ENCODE results near the gene CEACAM16. TPM values are rescaled to one million over a fixed set of nuclear protein-coding genes. Genes with fewer than 3 reads are reported as not detected.

CEACAM16 gene
- total RNA-seq, 4 donors from 2014 or later, result not detected

GRCh38 chr19:44749292-44749691 lies 50.3 kb downstream of the CEACAM16 start:
- no peaks in the 10 kb centered on the region for H3K9me3 ChIP-seq
- intact Hi-C loops (cut with DNase I; ENCODE audit: low total_unique reads) (loop anchor here (5.0 to 10.0 kb wide), 3 partner anchors 206 to 1018 kb away; partner anchors contain the start of genes CLPTM1, PPP1R37 and SIX5), in situ Hi-C loops (cut with MboI; ENCODE audit: low sequenced_read_pairs in 4 of 4) (no loop called here)
- ATAC-seq (no peak), DNase-seq (no peak)
- TF ChIP-seq CTCF (IDR thresholded peaks at IDR 0.05 in 4 of 5, conservative IDR thresholded peaks at IDR 0.05 in 1 of 5), result no peak
- TF ChIP-seq POLR2A (IDR thresholded peaks at IDR 0.05), result no peak
- peaks cover 47 to 59% of the 10 kb centered on the region in 2 donors for H3K4me1 ChIP-seq
- peak overlapping the region; percentile 61 to 87 (median 72) for H3K4me3 ChIP-seq
- H3K27ac ChIP-seq, result peak overlapping the region; percentile 91 to 97 (median 95)
- H3K36me3 ChIP-seq, result peaks cover 0 to 16% of the 10 kb centered on the region in 2 donors
- H3K27me3 ChIP-seq, result no peaks in the 10 kb centered on the region

- in situ Hi-C loops (cut with MboI; ENCODE audit: low sequenced_read_pairs in 4 of 4) (no loop called here), intact Hi-C loops (cut with DNase I; ENCODE audit: low total_unique reads) (loop anchor here (5.0 to 10.0 kb wide), 3 partner anchors 205 to 1017 kb away; partner anchors contain the start of genes CLPTM1, PPP1R37 and SIX5)
- H3K36me3 ChIP-seq, result peaks cover 0 to 16% of the 10 kb centered on the region in 2 donors
- H3K27me3 ChIP-seq, result no peaks in the 10 kb centered on the region
- DNase-seq, result no peak
- H3K27ac ChIP-seq, result peak overlapping the region; percentile 91 to 97 (median 95)
- peaks cover 50 to 58% of the 10 kb centered on the region in 2 donors for H3K4me1 ChIP-seq
- TF ChIP-seq CTCF (IDR thresholded peaks at IDR 0.05 in 4 of 5, conservative IDR thresholded peaks at IDR 0.05 in 1 of 5) (no peak), POLR2A (IDR thresholded peaks at IDR 0.05) (no peak)
- peak overlapping the region; percentile 61 to 87 (median 72) for H3K4me3 ChIP-seq
- H3K9me3 ChIP-seq, result no peaks in the 10 kb centered on the region
- no peak for ATAC-seq
Measured at GRCh38 chr19:44749994-44750393, 51.0 kb downstream of the CEACAM16 start.

GRCh38 chr19:44752123-44752815 lies 53.3 kb downstream of the CEACAM16 start:
- Histone ChIP-seq H3K27ac (peak overlapping the region in 3 of 4 donors; percentile 91 to 96 (median 92)), H3K4me1 (peaks cover 64 to 66% of the 10 kb centered on the region in 2 donors), H3K4me3 (peak overlapping the region in 3 of 4 donors; percentile 48 to 67 (median 54)), H3K36me3 (peaks cover 0 to 16% of the 10 kb centered on the region in 2 donors), H3K9me3 (no peaks in the 10 kb centered on the region), H3K27me3 (no peaks in the 10 kb centered on the region)
- intact Hi-C loops (cut with DNase I; ENCODE audit: low total_unique reads) (no loop called here), in situ Hi-C loops (cut with MboI; ENCODE audit: low sequenced_read_pairs in 4 of 4) (no loop called here)
- ATAC-seq, result no peak
- TF ChIP-seq CTCF (IDR thresholded peaks at IDR 0.05 in 4 of 5, conservative IDR thresholded peaks at IDR 0.05 in 1 of 5) (no peak), POLR2A (IDR thresholded peaks at IDR 0.05) (no peak)
- DNase-seq, result no peak

GRCh38 chr19:44752816-44753625 lies 54.1 kb downstream of the CEACAM16 start:
- H3K4me1 ChIP-seq, result peaks cover 66 to 70% of the 10 kb centered on the region in 2 donors
- intact Hi-C loops (cut with DNase I; ENCODE audit: low total_unique reads), result no loop called here
- ATAC-seq (peak; percentile 47 to 58), DNase-seq (peak; percentile 79 to 88)
- H3K36me3 ChIP-seq, result peaks cover 0 to 16% of the 10 kb centered on the region in 2 donors
- in situ Hi-C loops (cut with MboI; ENCODE audit: low sequenced_read_pairs in 4 of 4), result no loop called here
- H3K27me3 ChIP-seq, result no peaks in the 10 kb centered on the region
- TF ChIP-seq CTCF (IDR thresholded peaks at IDR 0.05 in 4 of 5, conservative IDR thresholded peaks at IDR 0.05 in 1 of 5) (no peak), POLR2A (IDR thresholded peaks at IDR 0.05) (peak; percentile 41 to 52)
- H3K9me3 ChIP-seq, result no peaks in the 10 kb centered on the region
- H3K4me3 ChIP-seq, result peak overlapping the region; percentile 48 to 67 (median 54)
- peak overlapping the region; percentile 86 to 96 (median 92) for H3K27ac ChIP-seq
